GM12878 (cell line): ENCODE data around the gene ALMS1. TPM values are rescaled to one million over a fixed set of nuclear protein-coding genes. Genes with fewer than 3 reads are reported as not detected.

Experiments
- ATAC-seq: fragments of 200-7000 bp; cut with Tn5 transposase; 3 replicates; pipeline ENCODE4 v1.9.1; 2020; ENCODE audit warnings: mild to moderate bottlenecking, moderate library complexity
- BruUV-seq: library from RNA; stranded (reverse); fragments of 400-500 nt; replicated peaks from 2 replicates; lab custom pipeline; 2021; lab: Mats Ljungman, UMichigan
- CTCF ChIA-PET: fragments of 300-600 bp; sonication (Branson Sonifier 250); formaldehyde crosslinking; extraction: SDS; loops from one replicate; lab custom pipeline; 2021; ENCODE audit warnings: inconsistent platforms; lab: Yijun Ruan, JAX
- POLR2A ChIA-PET: fragments of 350-600 bp; formaldehyde crosslinking; extraction: SDS; loops from one replicate; lab custom pipeline; 2021; ENCODE audit warnings: inconsistent platforms; lab: Charles Lee
- RAD21 ChIA-PET: fragments of 300-600 bp; sonication (Branson Sonifier 250); formaldehyde crosslinking; loops from one replicate; lab custom pipeline; 2023; ENCODE audit warnings: antibody characterized with exemption; ENCODE audit not compliant: unreplicated experiment; lab: Charles Lee
- SMC1A ChIA-PET: fragments of 300-600 bp; sonication (Branson Sonifier 250); formaldehyde crosslinking; loops from one replicate; lab custom pipeline; 2023; ENCODE audit not compliant: unreplicated experiment, uncharacterized antibody; lab: Charles Lee
- DNase-seq: peaks from one replicate; pipeline ENCODE4 v3.0.0-alpha.2; 2011; ENCODE audit warnings: low read depth, low spot score
- FAIRE-seq: peaks from 3 replicates; lab custom pipeline; 2011; peaks lifted over from hg19 to GRCh38; lab: Jason Lieb, UNC
- H2AFZ ChIP-seq: 2 replicates; pipeline ENCODE4 v1.6.0; 2011; ENCODE audit warnings: low read depth, low read length, control low read depth; ENCODE audit not compliant: control insufficient read depth
- H3K27ac ChIP-seq: 2 replicates; pipeline ENCODE4 v1.5.1; 2011; ENCODE audit warnings: control low read depth; ENCODE audit not compliant: control insufficient read depth, insufficient read depth
- H3K27me3 ChIP-seq, 2 experiments: replicated peaks in 1 of 2; 2 replicates each; pipeline versions ENCODE4 v1.6.0 to v1.6.1; 2011; ENCODE audit warnings: low read length in 1 of 2; ENCODE audit not compliant: control insufficient read depth in 2 of 2, insufficient read depth in 2 of 2
- H3K36me3 ChIP-seq, 2 experiments: 2 replicates each; pipeline ENCODE4 v1.5.1; 2011; ENCODE audit warnings: low read length in 1 of 2; ENCODE audit not compliant: control insufficient read depth in 2 of 2, insufficient read depth in 2 of 2
- H3K4me1 ChIP-seq: 2 replicates; pipeline ENCODE4 v1.6.1; 2011; ENCODE audit warnings: mild to moderate bottlenecking, low read length, moderate library complexity, mixed read lengths; ENCODE audit not compliant: control insufficient read depth, insufficient read depth
- H3K4me2 ChIP-seq: 2 replicates; pipeline ENCODE4 v1.6.0; 2011; ENCODE audit warnings: control low read depth; ENCODE audit not compliant: control insufficient read depth, insufficient read depth
- H3K4me3 ChIP-seq: fragments of 200-600 bp; sonication (generic); 2 replicates; pipeline ENCODE4 v1.5.1; 2016
- H3K79me2 ChIP-seq: 2 replicates; pipeline ENCODE4 v1.6.0; 2011; ENCODE audit warnings: low read length; ENCODE audit not compliant: control insufficient read depth, insufficient read depth
- H3K9ac ChIP-seq: 2 replicates; pipeline ENCODE4 v1.8.0; 2011; ENCODE audit warnings: low read length, control low read depth, mixed read lengths; ENCODE audit not compliant: control insufficient read depth, insufficient read depth
- H3K9me3 ChIP-seq: replicated peaks from 3 replicates; pipeline ENCODE4 v1.5.1; 2011; ENCODE audit warnings: mild to moderate bottlenecking, low read length; ENCODE audit not compliant: control insufficient read depth, insufficient read depth
- H4K20me1 ChIP-seq: 2 replicates; pipeline ENCODE4 v1.6.0; 2011; ENCODE audit not compliant: control insufficient read depth, insufficient read depth
- BRCA1 ChIP-seq: IDR thresholded peaks from 2 replicates; pipeline ENCODE4 v1.6.1; 2011; ENCODE audit warnings: low read depth, low read length, improper control_type of control experiment
- CBX5 ChIP-seq: sonication (generic); IDR thresholded peaks from 2 replicates; pipeline ENCODE4 v1.6.1; 2016; ENCODE audit warnings: low read depth, moderate library complexity, mild to moderate bottlenecking, inconsistent platforms
- JUNB ChIP-seq: IDR thresholded peaks from 2 replicates; pipeline ENCODE4 v1.6.1; 2016; ENCODE audit warnings: antibody characterized with exemption, mild to moderate bottlenecking
- NR2C1 ChIP-seq: fragments of 450-650 bp; IDR thresholded peaks from 2 replicates; pipeline ENCODE4 v1.6.1; 2017; ENCODE audit warnings: antibody characterized with exemption, mild to moderate bottlenecking, moderate library complexity
- NR2C2 ChIP-seq: IDR thresholded peaks from 2 replicates; pipeline ENCODE4 v1.6.1; 2011; ENCODE audit warnings: borderline replicate concordance, low read depth; ENCODE audit not compliant: control insufficient read depth, insufficient read length
- SMAD1 ChIP-seq: fragments of 450-650 bp; IDR thresholded peaks from 2 replicates; pipeline ENCODE4 v1.6.1; 2018; ENCODE audit warnings: mild to moderate bottlenecking, low read depth; ENCODE audit not compliant: partially characterized antibody
- SMARCA5 ChIP-seq: fragments of 450-650 bp; IDR thresholded peaks from 2 replicates; pipeline ENCODE4 v1.6.1; 2017; ENCODE audit warnings: mild to moderate bottlenecking
- SPI1 ChIP-seq: IDR thresholded peaks from 2 replicates; pipeline ENCODE4 v1.6.1; 2011; ENCODE audit warnings: low read depth, mild to moderate bottlenecking, low read length, moderate library complexity, borderline replicate concordance; ENCODE audit not compliant: insufficient read depth
- SREBF1 ChIP-seq: IDR thresholded peaks from 2 replicates; pipeline ENCODE4 v1.6.1; 2012; ENCODE audit warnings: mild to moderate bottlenecking, low read length
- SRF ChIP-seq, 2 experiments: IDR thresholded peaks; 2 replicates each; pipeline ENCODE4 v1.6.1; 2011; ENCODE audit warnings: low read depth in 2 of 2, low read length in 2 of 2, mild to moderate bottlenecking in 1 of 2, moderate library complexity in 1 of 2
- WGBS: methylation state at CpG from one replicate; pipeline ENCODE4 v1.1.6; 2016; ENCODE audit warnings: low lambda C conversion rate; ENCODE audit not compliant: insufficient replicate concordance, insufficient coverage; ENCODE audit errors: missing lambda C conversion rate; 5-methylcytosine and 5-hydroxymethylcytosine counted together
- in situ Hi-C: fragments of 300-500 bp; cut with MboI; formaldehyde crosslinking; loops from 9 replicates; pipeline ENCODE4 v1.14.3; 2018; ENCODE audit warnings: mixed read lengths
- intact Hi-C: fragments of 100-400 bp; cut with micrococcal nuclease; formaldehyde crosslinking; loops from one replicate; pipeline ENCODE4 v1.14.2; 2022; ENCODE audit not compliant: unreplicated experiment
- polyA plus RNA-seq, 11 experiments: library from polyadenylated mRNA; depleted of rRNA in 4 of 11; unstranded in 6 of 11; stranded (reverse) in 5 of 11; fragments of >200 nt; fragmentation: Nextera tagmentation in 4 of 11; fragmentation: Illumina TruSeq in 1 of 11; extraction: Ambion mirVana in 4 of 11; extraction: Trizol in 1 of 11; gene quantifications; 1 replicate in 1 of 11; 2 replicates in 10 of 11; pipeline versions ENCODE4 v1.2.1 to v1.2.3, GENCODE V29; 2011 to 2016; ENCODE audit warnings: inconsistent platforms in 2 of 11, missing spikeins in 2 of 11, low read depth in 1 of 11
- total RNA-seq, 4 experiments: library from RNA; depleted of rRNA in 3 of 4; stranded (reverse); fragments of >200 nt in 3 of 4; fragmentation: Illumina TruSeq in 1 of 4; extraction: Trizol in 1 of 4; gene quantifications; 2 replicates each; pipeline versions ENCODE4 v1.2.1 to v1.2.3, GENCODE V29; 2013 to 2021
- TF ChIP-seq, protein P1 (sequence below): fragments of 450-650 bp; IDR thresholded peaks from 2 replicates; pipeline ENCODE4 v1.6.1; 2016; ENCODE audit warnings: mild to moderate bottlenecking

ALMS1 gene
- total and polyA plus RNA-seq, 10 of the 15 experiments (the other 5 are each of a cell fraction or from before 2014, with no cell fraction given), result 1.1 to 25.8 (median 10.6) TPM

DNA sequence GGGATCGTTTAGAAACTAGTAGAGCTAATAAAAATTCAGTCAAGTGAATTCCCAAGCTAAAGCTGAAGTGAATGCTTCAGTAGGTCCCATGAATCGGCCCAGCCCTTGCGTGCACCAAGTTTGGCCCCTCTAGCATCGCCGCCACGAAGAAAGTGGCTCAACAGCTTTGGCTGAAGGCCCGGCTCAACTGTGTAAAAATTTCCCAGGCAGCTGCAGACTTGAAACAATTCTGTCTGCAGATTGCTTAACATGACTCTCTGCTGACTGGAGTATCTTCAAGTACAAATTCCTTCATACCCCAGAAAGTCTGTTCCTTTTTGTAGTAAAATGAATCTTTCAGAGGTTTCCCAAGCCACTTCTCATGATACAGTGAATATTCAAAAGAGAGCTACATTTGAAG, 32.7 kb downstream of the ALMS1 start:
- RAD21 ChIA-PET, result interaction anchor here (0.6 kb wide), 1 partner anchor 21 kb away, joined by 3 read pairs; no protein-coding TSS in a partner anchor
- no TSS peak for BruUV-seq

More for the DNA sequence above, 32.7 kb downstream of the ALMS1 start:
- SMC1A ChIA-PET, result interaction anchor here (0.8 to 1.2 kb wide), 3 partner anchors 10 to 31 kb away, joined by 4 to 5 read pairs (median 4); no protein-coding TSS in a partner anchor
- H3K79me2 ChIP-seq, result no peaks in the 10 kb centered on the region
- no peak for DNase-seq
- no peak overlapping the region for H3K27ac ChIP-seq
- H3K4me2 ChIP-seq, result no peak overlapping the region
- no peak overlapping the region for H3K9ac ChIP-seq
- CTCF ChIA-PET, result interaction anchor here (2.3 to 2.6 kb wide), 2 partner anchors 13 to 19 kb away, joined by 5 to 10 read pairs; no protein-coding TSS in a partner anchor
- TF ChIP-seq, protein P1, sequence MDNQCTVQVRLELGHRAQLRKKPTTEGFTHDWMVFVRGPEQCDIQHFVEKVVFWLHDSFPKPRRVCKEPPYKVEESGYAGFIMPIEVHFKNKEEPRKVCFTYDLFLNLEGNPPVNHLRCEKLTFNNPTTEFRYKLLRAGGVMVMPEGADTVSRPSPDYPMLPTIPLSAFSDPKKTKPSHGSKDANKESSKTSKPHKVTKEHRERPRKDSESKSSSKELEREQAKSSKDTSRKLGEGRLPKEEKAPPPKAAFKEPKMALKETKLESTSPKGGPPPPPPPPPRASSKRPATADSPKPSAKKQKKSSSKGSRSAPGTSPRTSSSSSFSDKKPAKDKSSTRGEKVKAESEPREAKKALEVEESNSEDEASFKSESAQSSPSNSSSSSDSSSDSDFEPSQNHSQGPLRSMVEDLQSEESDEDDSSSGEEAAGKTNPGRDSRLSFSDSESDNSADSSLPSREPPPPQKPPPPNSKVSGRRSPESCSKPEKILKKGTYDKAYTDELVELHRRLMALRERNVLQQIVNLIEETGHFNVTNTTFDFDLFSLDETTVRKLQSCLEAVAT, result no peak
- TF ChIP-seq CBX5 (no peak), SREBF1 (no peak), SPI1 (no peak), NR2C2 (no peak), SMAD1 (no peak), SRF (IDR thresholded peaks at IDR 0.05; ENCODE audit: low read depth in 2 of 2, low read length in 2 of 2) (no peak), SMARCA5 (no peak), NR2C1 (no peak), JUNB (no peak), BRCA1 (no peak)
- 96% methylated on average over 7 of the region's 7 CpGs for WGBS
- in situ Hi-C loops (no loop called here), intact Hi-C loops (no loop called here)
- no peaks in the 10 kb centered on the region for H4K20me1 ChIP-seq
- POLR2A ChIA-PET, result no interaction called here
- H2AFZ ChIP-seq, result no peak overlapping the region
- H3K27me3 ChIP-seq, result no peaks in the 10 kb centered on the region
- H3K36me3 ChIP-seq, result no peaks in the 10 kb centered on the region; a peak in 1 of 4 replicates
- no peak for ATAC-seq
- H3K9me3 ChIP-seq, result no peaks in the 10 kb centered on the region
- peak; percentile 31 for FAIRE-seq
- no peak overlapping the region for H3K4me3 ChIP-seq
- H3K4me1 ChIP-seq, result no peaks in the 10 kb centered on the region
